ENCODE measurements around the gene OR14A16.

DNA sequence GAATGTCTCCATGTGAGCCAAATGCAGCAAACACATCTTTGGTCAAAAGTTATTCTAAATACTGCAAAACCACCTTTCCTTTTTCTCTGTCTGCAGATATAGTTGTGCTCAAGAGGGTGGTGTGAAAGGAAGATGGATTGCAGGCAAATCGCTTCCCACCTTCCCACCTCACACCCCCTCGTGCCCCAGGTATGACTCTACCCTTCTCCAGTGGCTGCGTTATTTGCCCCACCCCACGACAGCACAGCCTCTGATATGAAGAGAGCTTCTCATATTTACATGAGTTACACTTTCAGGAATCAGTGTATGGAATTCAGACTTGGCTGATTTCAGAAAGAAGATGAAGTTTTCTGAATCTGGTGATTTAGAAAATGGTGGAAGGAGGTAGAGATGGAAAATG is 38.8 kb upstream of the OR14A16 start:
- TF ChIP-seq, protein P1, sequence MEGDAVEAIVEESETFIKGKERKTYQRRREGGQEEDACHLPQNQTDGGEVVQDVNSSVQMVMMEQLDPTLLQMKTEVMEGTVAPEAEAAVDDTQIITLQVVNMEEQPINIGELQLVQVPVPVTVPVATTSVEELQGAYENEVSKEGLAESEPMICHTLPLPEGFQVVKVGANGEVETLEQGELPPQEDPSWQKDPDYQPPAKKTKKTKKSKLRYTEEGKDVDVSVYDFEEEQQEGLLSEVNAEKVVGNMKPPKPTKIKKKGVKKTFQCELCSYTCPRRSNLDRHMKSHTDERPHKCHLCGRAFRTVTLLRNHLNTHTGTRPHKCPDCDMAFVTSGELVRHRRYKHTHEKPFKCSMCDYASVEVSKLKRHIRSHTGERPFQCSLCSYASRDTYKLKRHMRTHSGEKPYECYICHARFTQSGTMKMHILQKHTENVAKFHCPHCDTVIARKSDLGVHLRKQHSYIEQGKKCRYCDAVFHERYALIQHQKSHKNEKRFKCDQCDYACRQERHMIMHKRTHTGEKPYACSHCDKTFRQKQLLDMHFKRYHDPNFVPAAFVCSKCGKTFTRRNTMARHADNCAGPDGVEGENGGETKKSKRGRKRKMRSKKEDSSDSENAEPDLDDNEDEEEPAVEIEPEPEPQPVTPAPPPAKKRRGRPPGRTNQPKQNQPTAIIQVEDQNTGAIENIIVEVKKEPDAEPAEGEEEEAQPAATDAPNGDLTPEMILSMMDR (IDR thresholded peaks at IDR 0.05): no peak
- no peak for TF ChIP-seq POLR2A (IDR thresholded peaks at IDR 0.05)
